ENCODE results near the gene C17orf100.

DNA sequence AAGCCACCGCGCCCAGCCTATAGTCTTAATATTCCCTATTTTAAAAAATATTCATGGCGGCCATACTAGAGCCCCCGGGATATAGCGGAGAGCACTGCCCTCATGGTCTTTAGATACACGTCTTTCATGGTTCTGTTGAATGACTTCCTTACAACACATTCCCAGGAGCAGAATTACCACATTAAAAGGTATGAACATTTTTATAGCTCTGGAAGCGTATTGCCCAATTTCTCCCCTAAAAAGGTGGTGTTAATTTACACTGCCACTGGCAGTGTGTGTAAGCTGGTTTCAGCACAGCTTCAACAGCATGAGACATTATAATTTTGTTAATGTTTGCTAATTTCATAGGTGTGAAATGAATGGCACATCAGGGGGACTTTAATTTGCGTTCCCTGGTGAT is 19.0 kb downstream of the C17orf100 start:
- TF ChIP-seq, protein P1, sequence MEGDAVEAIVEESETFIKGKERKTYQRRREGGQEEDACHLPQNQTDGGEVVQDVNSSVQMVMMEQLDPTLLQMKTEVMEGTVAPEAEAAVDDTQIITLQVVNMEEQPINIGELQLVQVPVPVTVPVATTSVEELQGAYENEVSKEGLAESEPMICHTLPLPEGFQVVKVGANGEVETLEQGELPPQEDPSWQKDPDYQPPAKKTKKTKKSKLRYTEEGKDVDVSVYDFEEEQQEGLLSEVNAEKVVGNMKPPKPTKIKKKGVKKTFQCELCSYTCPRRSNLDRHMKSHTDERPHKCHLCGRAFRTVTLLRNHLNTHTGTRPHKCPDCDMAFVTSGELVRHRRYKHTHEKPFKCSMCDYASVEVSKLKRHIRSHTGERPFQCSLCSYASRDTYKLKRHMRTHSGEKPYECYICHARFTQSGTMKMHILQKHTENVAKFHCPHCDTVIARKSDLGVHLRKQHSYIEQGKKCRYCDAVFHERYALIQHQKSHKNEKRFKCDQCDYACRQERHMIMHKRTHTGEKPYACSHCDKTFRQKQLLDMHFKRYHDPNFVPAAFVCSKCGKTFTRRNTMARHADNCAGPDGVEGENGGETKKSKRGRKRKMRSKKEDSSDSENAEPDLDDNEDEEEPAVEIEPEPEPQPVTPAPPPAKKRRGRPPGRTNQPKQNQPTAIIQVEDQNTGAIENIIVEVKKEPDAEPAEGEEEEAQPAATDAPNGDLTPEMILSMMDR (IDR thresholded peaks at IDR 0.05) = no peak
- no peak for TF ChIP-seq EP300 (IDR thresholded peaks at IDR 0.05)
- no peak for TF ChIP-seq POLR2AphosphoS5 (IDR thresholded peaks at IDR 0.05)

Measured in suprapubic skin (tissue), 4 donors.